Ishikawa (cell line): ENCODE measurements around the gene GLUL.

Experiments
- CEBPB ChIP-seq: IDR thresholded peaks from 2 replicates; pipeline ENCODE4 v1.6.1; 2012
- CREB1 ChIP-seq: IDR thresholded peaks from 2 replicates; pipeline ENCODE4 v1.6.1; 2012; ENCODE audit warnings: low read depth
- EGR1 ChIP-seq: IDR thresholded peaks from 2 replicates; pipeline ENCODE4 v1.6.1; 2012
- EP300 ChIP-seq: IDR thresholded peaks from 2 replicates; pipeline ENCODE4 v1.6.1; 2012; ENCODE audit warnings: borderline replicate concordance
- FOXM1 ChIP-seq: IDR thresholded peaks from 2 replicates; pipeline ENCODE4 v1.6.1; 2012; ENCODE audit warnings: low read depth, borderline replicate concordance
- NFIC ChIP-seq: IDR thresholded peaks from 2 replicates; pipeline ENCODE4 v1.6.1; 2012
- RAD21 ChIP-seq: IDR thresholded peaks from 2 replicates; pipeline ENCODE4 v1.6.1; 2012; ENCODE audit warnings: low read depth
- REST ChIP-seq: IDR thresholded peaks from 2 replicates; pipeline ENCODE4 v1.6.1; 2012; ENCODE audit warnings: low read depth, mild to moderate bottlenecking
- TAF1 ChIP-seq: IDR thresholded peaks from 2 replicates; pipeline ENCODE4 v1.6.1; 2012; ENCODE audit warnings: low read depth, mild to moderate bottlenecking
- TCF12 ChIP-seq: IDR thresholded peaks from 2 replicates; pipeline ENCODE4 v1.6.1; 2012; ENCODE audit warnings: low read depth
- TEAD4 ChIP-seq: IDR thresholded peaks from 2 replicates; pipeline ENCODE4 v1.6.1; 2012
- YY1 ChIP-seq: IDR thresholded peaks from 2 replicates; pipeline ENCODE4 v1.6.1; 2012; ENCODE audit warnings: low read depth
- TF ChIP-seq, protein P1 (sequence below): IDR thresholded peaks from 2 replicates; pipeline ENCODE4 v1.6.1; 2012
- TF ChIP-seq, protein P2 (sequence below): IDR thresholded peaks from 2 replicates; pipeline ENCODE4 v1.6.1; 2012

DNA sequence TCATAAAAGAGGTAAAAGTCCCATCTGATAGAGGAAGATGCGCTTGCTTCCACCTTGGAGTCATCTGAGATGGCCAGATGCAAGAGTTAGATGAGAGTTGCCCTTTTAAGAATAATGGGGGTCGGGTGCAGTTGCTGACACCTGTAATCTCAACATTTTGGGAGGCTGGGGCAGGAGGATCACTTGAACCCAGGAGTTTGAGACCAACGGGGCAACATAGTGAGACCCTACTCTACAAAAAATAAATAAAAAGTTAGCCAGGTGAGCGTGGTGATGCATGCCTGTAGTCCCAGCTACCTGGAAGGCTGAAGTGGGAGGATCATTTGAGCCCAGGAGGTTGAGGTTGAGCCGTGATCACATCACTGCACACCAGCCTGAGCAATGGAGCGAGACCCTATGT, 22.4 kb upstream of the GLUL start:
- TF ChIP-seq RAD21 (no peak), YY1 (no peak), EGR1 (no peak), EP300 (no peak), CEBPB (no peak), CREB1 (no peak), REST (no peak), TCF12 (no peak), FOXM1 (no peak), TAF1 (no peak), NFIC (no peak), TEAD4 (no peak)
- TF ChIP-seq, protein P1, sequence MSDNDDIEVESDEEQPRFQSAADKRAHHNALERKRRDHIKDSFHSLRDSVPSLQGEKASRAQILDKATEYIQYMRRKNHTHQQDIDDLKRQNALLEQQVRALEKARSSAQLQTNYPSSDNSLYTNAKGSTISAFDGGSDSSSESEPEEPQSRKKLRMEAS: no peak
- TF ChIP-seq, protein P2, sequence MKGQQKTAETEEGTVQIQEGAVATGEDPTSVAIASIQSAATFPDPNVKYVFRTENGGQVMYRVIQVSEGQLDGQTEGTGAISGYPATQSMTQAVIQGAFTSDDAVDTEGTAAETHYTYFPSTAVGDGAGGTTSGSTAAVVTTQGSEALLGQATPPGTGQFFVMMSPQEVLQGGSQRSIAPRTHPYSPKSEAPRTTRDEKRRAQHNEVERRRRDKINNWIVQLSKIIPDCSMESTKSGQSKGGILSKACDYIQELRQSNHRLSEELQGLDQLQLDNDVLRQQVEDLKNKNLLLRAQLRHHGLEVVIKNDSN: no peak
